Neutrophil (primary cell): Measurements from ENCODE around the gene RABEP1.

ENCODE experiments used
- H3K27ac ChIP-seq: fragments of 200-600 bp; sonication (generic); 2 replicates; pipeline ENCODE4 v1.5.1; 2016; ENCODE audit warnings: mild to moderate bottlenecking, moderate library complexity
- H3K27me3 ChIP-seq: fragments of 200-600 bp; sonication (generic); 2 replicates; pipeline ENCODE4 v1.6.0; 2016; ENCODE audit warnings: mild to moderate bottlenecking
- H3K36me3 ChIP-seq: fragments of 200-600 bp; sonication (generic); 2 replicates; pipeline ENCODE4 v1.5.1; 2017
- H3K4me1 ChIP-seq, 2 experiments: fragments of 200-600 bp in 1 of 2; sonication (generic) in 1 of 2; 1 replicate in 1 of 2; 2 replicates in 1 of 2; pipeline versions ENCODE4 v1.5.1 to v1.6.1; 2013 to 2016; ENCODE audit warnings: low read depth in 1 of 2, low read length in 1 of 2, mild to moderate bottlenecking in 1 of 2, moderate library complexity in 1 of 2; ENCODE audit not compliant: control insufficient read depth in 1 of 2, insufficient read depth in 1 of 2
- H3K4me3 ChIP-seq, 2 experiments: fragments of 200-600 bp in 1 of 2; sonication (generic) in 1 of 2; 1 replicate in 1 of 2; 2 replicates in 1 of 2; pipeline ENCODE4 v1.5.1; 2013 to 2016; ENCODE audit warnings: low read depth in 1 of 2, low read length in 1 of 2, mild to moderate bottlenecking in 1 of 2, moderate library complexity in 1 of 2
- H3K9me3 ChIP-seq: fragments of 200-600 bp; sonication (generic); 2 replicates; pipeline ENCODE4 v1.5.1; 2016
- TF ChIP-seq, protein P1 (sequence below): fragments of 200-600 bp; sonication (generic); IDR thresholded peaks from 2 replicates; pipeline ENCODE4 v1.5.1; 2016; ENCODE audit warnings: antibody characterized with exemption

RABEP1 gene

DNA sequence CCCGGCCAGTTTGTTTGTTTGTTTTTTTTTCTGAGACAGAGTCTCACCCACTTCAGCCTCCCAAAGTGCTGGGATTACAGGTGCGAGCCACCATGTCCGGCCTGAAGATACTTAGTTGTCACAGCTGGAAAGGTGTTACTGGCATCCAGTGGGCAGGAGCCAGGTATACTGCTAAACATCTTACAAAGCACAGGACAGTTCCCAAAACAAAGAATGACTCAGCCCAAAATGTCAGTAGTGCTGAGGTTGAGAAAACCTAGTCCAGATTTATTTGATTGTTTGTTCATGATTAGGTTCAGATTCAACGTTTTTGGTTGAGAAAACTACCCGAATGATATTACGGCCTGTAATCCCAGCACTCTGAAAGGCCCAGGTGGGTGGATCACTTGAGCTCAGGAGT, 18.6 kb upstream of the RABEP1 start:
- H3K27ac ChIP-seq, result no peak overlapping the region
- no peaks in the 10 kb centered on the region for H3K27me3 ChIP-seq
- TF ChIP-seq, protein P1, sequence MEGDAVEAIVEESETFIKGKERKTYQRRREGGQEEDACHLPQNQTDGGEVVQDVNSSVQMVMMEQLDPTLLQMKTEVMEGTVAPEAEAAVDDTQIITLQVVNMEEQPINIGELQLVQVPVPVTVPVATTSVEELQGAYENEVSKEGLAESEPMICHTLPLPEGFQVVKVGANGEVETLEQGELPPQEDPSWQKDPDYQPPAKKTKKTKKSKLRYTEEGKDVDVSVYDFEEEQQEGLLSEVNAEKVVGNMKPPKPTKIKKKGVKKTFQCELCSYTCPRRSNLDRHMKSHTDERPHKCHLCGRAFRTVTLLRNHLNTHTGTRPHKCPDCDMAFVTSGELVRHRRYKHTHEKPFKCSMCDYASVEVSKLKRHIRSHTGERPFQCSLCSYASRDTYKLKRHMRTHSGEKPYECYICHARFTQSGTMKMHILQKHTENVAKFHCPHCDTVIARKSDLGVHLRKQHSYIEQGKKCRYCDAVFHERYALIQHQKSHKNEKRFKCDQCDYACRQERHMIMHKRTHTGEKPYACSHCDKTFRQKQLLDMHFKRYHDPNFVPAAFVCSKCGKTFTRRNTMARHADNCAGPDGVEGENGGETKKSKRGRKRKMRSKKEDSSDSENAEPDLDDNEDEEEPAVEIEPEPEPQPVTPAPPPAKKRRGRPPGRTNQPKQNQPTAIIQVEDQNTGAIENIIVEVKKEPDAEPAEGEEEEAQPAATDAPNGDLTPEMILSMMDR, result no peak
- H3K36me3 ChIP-seq, result no peaks in the 10 kb centered on the region
- no peaks in the 10 kb centered on the region for H3K4me1 ChIP-seq
- H3K4me3 ChIP-seq, result no peak overlapping the region
- H3K9me3 ChIP-seq, result no peaks in the 10 kb centered on the region

DNA sequence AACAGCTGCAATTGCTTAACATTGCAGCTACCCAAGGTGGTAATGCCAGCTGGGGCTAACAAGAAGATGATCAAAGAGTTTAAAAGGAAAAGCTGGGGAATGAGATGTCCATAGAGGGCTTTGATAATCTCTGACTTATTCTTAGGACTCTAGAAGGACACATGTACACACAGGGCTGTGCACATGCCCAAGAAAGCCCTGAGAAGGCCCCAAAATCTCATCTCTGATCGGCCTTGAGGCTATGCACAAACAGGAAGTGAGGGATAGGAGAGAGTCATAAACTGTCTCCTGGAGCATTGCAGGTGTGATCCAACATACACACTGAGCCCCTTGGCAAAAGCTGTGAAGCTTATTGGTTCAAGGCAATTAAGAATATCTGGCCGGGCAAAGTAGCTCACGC, 17.2 kb upstream of the RABEP1 start:
- TF ChIP-seq, protein P1, result no peak
- Histone ChIP-seq H3K9me3 (no peaks in the 10 kb centered on the region), H3K27me3 (no peaks in the 10 kb centered on the region), H3K4me3 (no peak overlapping the region), H3K4me1 (no peaks in the 10 kb centered on the region), H3K36me3 (no peaks in the 10 kb centered on the region), H3K27ac (no peak overlapping the region)

DNA sequence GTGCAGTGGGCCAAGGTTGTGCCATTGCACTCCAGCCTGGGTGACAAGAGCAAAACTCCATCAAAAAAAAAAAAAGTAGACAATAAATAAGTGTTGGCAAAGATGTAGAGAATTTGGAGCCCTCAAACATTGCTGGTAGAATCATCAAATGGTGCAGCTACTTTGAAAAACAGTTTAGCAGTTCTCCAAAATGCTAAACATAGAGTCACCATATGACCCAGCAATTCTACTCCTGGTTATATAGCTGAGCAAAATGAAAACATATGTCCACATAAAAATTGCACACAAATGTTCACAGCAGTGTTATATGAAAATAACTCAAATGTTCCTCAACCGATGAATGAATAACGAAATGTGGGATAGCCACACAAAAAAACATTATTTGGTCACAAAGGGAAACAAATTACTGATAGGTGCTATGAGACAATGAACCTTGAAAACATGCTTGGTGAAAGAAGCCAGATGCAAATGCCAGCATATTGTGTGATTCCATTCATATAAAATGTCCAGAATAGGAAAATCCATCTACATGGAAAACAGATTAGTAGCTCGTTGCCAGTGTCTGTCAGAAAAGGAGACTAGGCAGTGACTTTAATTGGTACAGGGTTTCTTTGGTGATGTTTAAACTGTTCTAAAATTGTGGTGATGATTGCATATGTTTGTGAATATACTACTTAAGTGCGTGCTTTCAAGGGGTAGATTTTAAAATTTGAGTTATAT, 12.7 kb upstream of the RABEP1 start:
- no peaks in the 10 kb centered on the region for H3K27me3 ChIP-seq
- no peak overlapping the region for H3K27ac ChIP-seq
- H3K4me3 ChIP-seq, result no peak overlapping the region
- no peaks in the 10 kb centered on the region for H3K36me3 ChIP-seq
- no peaks in the 10 kb centered on the region for H3K9me3 ChIP-seq
- TF ChIP-seq, protein P1, result no peak
- no peaks in the 10 kb centered on the region for H3K4me1 ChIP-seq

- H3K4me1 ChIP-seq, result no peaks in the 10 kb centered on the region
- no peaks in the 10 kb centered on the region for H3K9me3 ChIP-seq
- TF ChIP-seq, protein P1, result no peak
These were observed 9.8 kb upstream of the RABEP1 start for GRCh38 chr17:5272322-5272721.

DNA sequence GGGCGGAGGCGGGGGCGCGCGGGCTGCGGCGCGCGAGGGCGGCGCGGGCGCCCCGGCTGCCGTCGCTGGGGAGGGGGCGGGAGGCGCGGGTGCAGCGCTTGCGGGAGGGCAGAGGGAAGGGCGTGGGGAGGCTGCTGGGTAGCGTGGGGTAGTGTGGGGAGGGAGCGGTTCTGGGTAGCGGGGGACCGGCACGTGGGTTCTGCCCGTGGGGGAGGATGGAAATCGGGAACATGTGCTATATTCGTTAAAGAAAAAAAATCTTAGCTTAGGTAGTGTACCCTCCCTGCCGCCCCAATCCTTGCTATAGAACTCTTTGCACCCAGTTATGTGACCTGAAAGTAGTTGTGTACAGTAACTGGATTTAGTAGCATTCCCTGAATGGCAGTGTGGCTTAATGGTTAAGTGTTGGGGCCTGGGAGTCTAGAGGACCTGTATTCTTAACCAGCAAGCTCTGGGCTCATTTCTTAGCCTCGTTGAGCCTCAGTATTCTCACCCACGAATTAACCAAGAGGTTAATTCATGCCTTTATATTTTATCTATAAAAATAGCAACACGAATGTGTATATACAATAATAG, 646 bp downstream of the RABEP1 start:
- Histone ChIP-seq H3K4me1 (peaks cover 18 to 19% of the 10 kb centered on the region in 2 experiments), H3K36me3 (no peaks in the 10 kb centered on the region), H3K9me3 (no peaks in the 10 kb centered on the region), H3K4me3 (peak overlapping the region; percentile 62 to 66), H3K27ac (peak overlapping the region; percentile 89), H3K27me3 (no peaks in the 10 kb centered on the region)
- TF ChIP-seq, protein P1, result no peak

More at GRCh38 chr17:5272322-5272721, 9.8 kb upstream of the RABEP1 start:
- H3K36me3 ChIP-seq, result no peaks in the 10 kb centered on the region
- no peak overlapping the region for H3K27ac ChIP-seq
- H3K4me3 ChIP-seq, result no peak overlapping the region
- H3K27me3 ChIP-seq, result no peaks in the 10 kb centered on the region
